GM18519 (cell line): Measurements from ENCODE around the gene SCN3B.

Experiments
- ATAC-seq: cut with Tn5 transposase; IDR thresholded peaks from one replicate; pipeline ENCODE4 v1.9.1; 2021; ENCODE audit warnings: mild to moderate bottlenecking, moderate library complexity; ENCODE audit not compliant: unreplicated experiment, low FRiP score

SCN3B gene

DNA sequence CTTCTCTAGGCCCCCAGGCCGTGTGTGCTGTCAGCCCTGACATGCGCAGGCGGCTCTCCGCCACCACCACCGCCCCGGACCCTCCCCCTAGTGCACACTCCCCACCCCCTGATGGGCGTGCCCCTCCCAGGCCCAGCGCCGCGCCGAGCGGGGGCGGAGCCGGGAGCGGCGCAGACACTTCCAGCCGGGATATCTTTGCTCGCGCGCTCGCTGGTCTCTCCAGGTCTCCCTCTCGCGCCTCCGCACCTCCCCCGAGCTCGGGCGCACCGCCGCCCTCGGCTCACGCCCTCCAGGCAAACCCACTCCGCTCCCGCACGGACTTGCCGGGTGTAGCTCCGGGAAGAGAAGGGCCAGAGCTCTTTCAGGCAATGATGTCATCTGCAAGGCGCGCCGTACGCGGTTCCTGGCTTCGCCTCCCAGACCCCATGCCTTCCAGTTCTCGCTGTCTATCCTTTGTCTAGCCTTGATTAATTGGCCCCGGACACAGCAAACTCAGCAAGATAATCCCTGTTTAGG is at the start of gene SCN3B:
TSS of gene SCN3B (minus strand) at position 59 of the 516 bp plus-strand sequence. CDS start 823 bp downstream, outside the sequence.
- no peak for ATAC-seq

GRCh38 chr11:123702696-123703095 is 48.3 kb upstream of the SCN3B start:
- no peak for ATAC-seq

DNA sequence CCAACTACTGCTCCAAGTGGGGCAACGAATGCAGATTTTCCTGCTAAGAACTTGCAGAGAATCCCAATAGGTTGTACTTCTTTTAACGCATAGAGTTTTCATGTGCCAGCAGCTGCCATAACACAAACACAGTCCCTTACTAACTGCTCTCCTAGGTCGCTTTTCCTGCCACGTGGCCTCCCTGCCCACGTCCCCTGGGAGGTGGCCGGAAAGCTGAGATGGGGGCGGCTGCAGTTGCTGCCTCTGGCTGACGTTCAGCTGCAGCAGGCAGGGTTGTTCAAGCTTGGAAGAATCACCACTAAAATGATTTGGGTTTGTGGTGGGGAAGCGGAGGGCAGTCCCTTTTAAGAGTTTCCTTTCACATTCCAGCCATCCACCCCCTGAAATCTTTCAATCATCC is 47.7 kb upstream of the SCN3B start:
- no peak for ATAC-seq

DNA sequence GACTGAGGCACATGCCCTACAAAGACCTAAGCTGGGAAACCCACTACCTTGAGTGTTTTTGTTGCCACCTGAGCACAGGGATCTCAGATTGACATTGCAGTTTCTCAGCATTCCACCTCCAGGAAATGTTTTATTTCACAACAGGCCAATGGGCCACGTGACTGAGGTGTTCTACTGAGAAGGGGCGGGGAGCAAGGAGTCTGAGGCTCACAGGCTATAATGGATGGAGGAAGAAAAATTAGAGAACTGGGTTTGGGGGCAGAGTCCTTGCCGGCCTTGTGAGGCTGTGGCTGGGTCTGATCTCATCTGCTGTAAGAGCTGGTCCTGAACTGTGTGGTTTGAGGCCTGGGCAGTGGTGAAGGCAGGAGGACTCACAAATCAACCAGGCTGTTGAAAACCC is 46.3 kb upstream of the SCN3B start:
- ATAC-seq: no peak

DNA sequence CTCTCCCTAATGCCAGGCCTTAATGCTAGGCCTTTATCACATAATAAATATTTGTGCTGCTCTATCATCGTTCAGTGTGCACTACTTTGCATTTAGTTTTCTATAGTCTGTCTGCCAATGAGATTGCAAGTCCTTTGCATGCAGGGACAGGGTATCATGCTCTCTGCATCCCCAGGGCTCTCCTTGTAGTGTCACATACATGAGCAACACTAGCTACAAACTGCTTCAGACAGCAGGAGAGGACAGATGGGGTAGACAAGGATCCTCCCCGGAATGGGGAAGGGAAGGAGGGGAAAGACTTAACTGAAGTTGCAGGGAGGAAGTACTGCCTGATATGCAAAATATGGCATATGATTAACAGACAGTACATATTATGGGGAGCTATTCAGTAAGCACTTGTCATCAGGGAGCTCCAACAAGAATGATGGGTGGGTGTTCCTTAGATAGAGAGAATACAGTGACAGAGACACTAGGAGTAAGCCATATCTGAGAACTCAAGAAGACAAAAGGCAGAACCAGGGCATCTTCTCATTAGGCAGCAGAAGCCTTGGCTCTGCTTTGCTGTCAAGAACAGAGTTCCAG is 44.2 kb upstream of the SCN3B start:
- no peak for ATAC-seq

DNA sequence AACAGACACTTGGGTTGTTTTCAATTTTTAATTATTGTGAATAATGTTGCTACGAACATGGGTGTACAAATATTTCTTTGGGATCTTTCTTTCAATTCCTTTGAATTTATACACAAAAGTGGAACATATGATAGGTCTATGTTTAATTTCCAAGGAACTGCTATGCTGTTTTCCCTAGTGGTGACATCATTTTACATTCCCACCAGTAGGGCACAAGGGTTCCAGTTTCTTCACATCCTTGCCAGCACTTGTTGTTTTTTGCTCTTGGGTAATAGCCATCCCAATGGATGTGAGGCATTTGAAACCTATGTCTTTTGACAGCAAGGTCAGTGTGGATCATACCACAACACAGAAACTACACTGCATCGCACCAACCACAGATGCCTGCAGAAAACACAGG is 41.8 kb upstream of the SCN3B start:
- ATAC-seq: no peak

DNA sequence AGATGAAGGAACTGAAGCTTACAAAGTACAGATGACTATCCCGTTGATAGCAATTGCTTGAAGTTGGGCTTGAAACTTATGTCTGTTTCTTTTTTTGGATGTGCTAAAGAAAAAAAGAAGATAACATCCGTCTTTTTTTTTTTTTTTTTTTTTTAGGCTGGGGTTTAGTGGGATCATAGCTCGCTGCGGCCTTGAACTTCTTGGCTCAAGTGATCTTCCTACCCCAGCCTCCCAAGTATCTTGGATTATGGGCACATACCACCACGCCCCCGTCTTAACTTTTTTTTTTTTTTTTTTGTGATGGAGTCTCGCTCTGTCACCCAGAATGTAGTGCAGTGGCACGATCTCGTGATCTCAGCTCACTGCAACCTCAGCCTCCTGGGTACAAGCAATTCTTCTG is 40.8 kb upstream of the SCN3B start:
- no peak for ATAC-seq

GRCh38 chr11:123694551-123694950 is 40.1 kb upstream of the SCN3B start:
- no peak for ATAC-seq

- no peak for ATAC-seq
Measured at GRCh38 chr11:123692961-123693360, 38.5 kb upstream of the SCN3B start.

DNA sequence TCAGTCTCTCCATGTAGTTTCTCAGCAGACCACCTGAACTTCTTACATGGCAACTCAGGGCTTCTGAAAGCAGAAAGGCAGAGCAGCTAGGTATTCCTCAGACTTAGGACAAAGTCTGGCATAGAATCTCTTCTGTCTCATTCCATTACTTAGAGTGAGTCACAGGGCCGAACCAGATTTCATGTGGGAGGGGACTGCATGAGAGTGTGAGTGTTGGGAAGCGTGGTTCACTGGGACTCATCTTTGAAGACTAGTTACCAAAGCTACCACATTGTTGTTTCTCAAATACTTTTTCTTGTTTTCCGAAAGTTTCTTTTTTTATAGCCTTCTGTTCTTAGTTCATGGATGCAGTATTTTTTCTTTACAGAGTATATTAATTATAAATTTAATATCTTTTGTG is 36.1 kb upstream of the SCN3B start:
- no peak for ATAC-seq

GRCh38 chr11:123684601-123685000 is 30.2 kb upstream of the SCN3B start:
- no peak for ATAC-seq

DNA sequence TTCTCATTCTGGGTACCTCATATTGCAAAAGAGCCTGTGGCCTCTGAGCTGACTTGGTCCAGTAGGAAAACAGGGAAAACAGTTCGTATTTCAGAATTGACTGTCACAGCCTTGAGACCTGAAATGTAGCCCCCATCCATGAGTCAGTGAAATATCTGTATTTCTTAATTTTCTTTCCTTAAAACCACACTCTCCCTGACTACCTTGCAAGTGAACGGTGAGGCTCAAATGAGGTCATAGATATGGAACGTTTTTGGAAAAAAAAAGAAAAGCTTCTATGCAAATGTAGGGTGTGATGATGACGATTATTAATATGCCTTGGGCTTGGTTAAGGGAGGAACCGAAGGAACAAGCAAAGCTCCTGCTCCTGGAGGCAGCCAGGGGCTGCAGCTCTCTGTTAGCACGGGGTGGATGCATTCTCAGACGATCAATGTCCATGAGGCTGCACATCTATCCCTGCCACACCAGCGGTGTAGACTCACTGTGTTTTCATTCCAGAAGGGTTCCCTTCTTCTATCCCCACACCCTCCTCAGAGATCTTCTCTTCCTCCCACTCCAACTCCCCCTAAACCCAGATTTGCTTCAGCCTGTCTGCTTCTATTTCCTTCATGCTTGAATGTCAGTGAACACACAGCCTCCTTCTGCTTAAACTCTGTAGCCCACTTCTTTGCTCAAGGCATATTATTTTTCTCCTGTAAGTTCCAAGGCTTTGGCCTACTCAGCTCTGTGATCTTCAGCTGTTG is 29.2 kb upstream of the SCN3B start:
- no peak for ATAC-seq

DNA sequence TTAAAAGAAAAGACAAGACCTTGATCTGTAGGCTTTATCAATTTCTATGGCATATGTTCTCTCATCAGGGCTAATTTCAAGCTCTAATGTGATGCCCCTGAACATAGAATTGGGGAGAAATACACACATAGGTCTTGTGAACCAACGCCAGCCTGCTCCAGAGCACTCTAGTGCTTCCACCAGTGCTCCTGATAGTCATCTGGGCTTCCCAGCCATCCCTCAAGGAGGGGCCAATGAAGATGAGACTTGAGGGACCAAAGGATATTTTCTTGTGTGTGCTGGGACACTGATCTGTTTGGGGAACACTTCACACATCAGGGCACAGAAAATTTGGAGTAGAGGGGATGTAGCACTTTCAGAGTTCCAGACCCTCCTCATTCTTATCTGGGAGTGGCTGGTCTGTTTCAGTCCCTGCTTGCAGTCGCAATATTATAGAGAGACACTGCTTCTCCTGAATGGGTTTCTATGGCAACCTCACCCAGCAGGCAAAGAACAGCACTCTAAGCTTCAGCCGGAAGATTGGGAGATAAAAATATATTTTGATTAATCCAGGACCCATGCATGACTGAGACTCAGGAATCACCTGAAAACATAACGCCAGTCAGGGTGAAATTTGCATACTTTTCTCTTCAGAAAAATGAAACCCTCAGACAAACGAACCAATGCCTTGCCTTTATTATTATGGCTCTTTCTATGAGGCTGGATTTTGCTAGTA is 28.4 kb upstream of the SCN3B start:
- no peak for ATAC-seq

DNA sequence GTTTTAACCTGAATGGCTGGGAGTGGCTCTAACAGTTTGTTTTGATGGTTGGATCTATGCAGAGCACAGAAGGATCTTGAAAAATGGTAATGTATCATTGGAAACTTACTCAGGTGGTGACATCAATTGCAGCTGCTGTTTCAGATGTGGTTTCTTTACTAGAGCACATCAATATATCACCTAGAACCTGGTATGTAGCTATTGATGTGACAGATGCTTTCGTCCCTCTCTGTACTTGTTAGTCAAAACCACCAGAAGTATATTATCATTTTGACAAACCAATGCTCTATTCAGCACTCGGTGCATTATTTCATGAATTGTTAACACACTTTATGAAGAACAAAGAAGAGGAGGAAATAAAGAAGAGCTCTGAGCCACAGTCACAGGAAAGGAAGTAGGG is 26.6 kb upstream of the SCN3B start:
- ATAC-seq: no peak

DNA sequence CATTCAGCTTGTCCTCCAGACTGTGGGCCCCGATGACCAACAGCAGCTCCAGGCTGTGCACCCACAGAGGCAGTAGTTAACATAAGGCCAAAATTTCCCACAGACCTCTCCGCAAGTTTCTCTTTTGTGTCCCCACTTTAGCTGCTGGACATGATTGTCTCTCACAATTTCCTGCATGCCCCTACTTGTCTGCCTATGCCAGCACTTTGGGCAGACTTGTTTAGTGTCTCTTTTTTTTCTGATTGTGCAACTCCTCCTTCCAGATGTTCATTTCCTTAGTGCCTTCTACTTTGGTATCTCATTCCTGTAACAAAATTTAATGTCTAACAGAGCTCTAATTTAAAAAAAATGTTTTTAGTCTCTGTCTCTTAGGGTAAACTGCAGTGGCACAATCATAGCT is 23.8 kb upstream of the SCN3B start:
- no peak for ATAC-seq

DNA sequence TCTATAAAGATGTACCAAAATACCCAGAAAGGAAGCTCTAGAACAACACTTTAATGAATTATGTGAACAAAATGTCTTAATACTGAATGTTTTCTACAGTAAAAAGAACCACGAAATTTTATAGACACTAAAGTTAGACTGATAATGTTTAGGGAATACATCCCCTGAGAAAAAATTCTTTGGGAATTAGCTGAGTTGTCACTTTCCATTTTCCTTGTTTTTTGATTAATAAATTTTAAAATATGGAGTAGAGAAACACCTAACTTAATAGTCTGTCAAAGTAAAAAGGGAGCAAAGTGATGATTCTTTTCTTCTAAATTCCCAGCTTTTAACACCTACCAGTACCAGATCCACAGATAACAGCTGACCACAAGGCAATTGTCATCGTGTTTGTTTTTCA is 23.1 kb upstream of the SCN3B start:
- no peak for ATAC-seq

DNA sequence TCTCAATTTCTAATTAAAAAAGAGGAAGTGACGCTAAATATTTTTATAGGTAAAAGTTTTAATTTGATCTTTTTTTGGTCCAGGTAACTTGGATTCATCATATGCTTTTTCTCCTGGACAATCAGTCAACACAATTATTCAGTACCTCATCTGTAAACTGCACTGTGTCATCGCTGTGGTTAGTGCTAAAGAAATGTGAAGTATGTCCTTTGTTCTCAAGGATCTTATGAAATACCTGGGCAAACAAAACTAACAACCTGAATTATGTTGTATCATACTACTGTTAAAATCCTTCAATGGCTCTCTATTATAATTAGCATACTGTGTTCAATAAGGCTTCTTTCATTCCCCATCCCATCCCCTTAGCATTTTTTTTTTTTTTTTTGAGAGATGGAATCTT is 19.9 kb upstream of the SCN3B start:
- no peak for ATAC-seq

GRCh38 chr11:123672568-123672967 is 18.1 kb upstream of the SCN3B start:
- no peak for ATAC-seq

- ATAC-seq: no peak
Measured at GRCh38 chr11:123671534-123671933, 17.1 kb upstream of the SCN3B start.

- ATAC-seq: no peak
Measured at GRCh38 chr11:123670081-123670480, 15.7 kb upstream of the SCN3B start.

GRCh38 chr11:123665306-123665705 is 10.9 kb upstream of the SCN3B start:
- ATAC-seq: no peak

DNA sequence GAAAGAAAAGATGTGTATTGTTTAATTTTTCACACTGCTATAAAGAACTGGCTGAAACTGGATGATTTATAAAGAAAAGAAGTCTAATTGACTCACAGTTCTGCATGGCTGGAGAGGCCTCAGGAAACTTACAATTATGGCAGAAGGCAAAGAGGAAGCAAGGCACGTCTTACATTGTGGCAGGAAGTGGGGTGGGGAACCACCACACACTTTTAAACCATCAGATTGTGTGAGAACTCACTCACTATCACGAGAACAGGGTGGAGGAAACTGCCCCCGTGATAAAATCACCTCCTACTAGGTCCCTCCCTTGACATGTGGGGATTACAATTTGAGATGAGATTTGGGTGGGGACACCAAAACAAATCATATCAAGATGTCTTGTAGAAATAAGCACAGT is 5.5 kb upstream of the SCN3B start:
- peak; percentile 91 for ATAC-seq
